Skeletal muscle satellite cell (primary cell): ENCODE data around the gene NDST3.
"Not testable (repeated sequence)": the region's sequence is repeated elsewhere in the genome, so short reads cannot be mapped to it uniquely, and the experiment has no call there.

ENCODE experiments used
- H3K27me3 ChIP-seq: 2 replicates; pipeline ENCODE4 v1.7.0; 2013; ENCODE audit warnings: low read length; ENCODE audit not compliant: control insufficient read depth, insufficient read depth
- H3K36me3 ChIP-seq: 2 replicates; pipeline ENCODE4 v1.7.0; 2013; ENCODE audit warnings: mild to moderate bottlenecking, control low read depth, low read length; ENCODE audit not compliant: insufficient read depth
- H3K4me1 ChIP-seq: 2 replicates; pipeline ENCODE4 v1.7.0; 2013; ENCODE audit warnings: low read length; ENCODE audit not compliant: control insufficient read depth, insufficient read depth
- H3K4me2 ChIP-seq: 2 replicates; pipeline ENCODE4 v1.7.0; 2013; ENCODE audit warnings: mild to moderate bottlenecking, low read length
- H3K4me3 ChIP-seq: 2 replicates; pipeline ENCODE4 v1.7.0; 2013; ENCODE audit warnings: low read length
- H3K9ac ChIP-seq: 2 replicates; pipeline ENCODE4 v1.7.0; 2013; ENCODE audit warnings: mild to moderate bottlenecking, low read depth, low read length, moderate library complexity
- H3K9me3 ChIP-seq: replicated peaks from 2 replicates; pipeline ENCODE4 v1.7.0; 2013; ENCODE audit warnings: mild to moderate bottlenecking, control low read depth, low read length

NDST3 gene

DNA sequence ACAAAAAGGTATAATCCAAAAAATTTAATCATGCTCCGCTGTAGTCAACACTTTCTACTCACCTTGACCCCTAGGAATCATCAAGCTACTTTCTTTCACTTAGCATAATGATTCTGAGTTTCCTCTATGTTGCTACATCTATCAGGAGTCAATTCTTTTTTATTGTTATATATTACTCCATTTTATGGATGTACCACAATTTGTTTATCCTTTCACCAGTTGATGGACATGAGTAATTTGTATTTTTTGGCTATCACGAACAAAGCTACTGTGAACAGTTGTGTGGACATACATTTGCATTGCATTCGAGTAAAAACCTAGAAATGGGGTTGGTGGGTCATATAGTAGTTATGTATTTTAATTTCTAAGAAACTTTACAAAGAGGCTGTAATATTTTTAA lies 215.6 kb downstream of the NDST3 start:
- no peak overlapping the region for H3K4me3 ChIP-seq
- no peaks in the 10 kb centered on the region for H3K9me3 ChIP-seq
- no peaks in the 10 kb centered on the region for H3K4me1 ChIP-seq
- H3K27me3 ChIP-seq: no peaks in the 10 kb centered on the region
- no peaks in the 10 kb centered on the region for H3K36me3 ChIP-seq
- no peak overlapping the region for H3K9ac ChIP-seq
- H3K4me2 ChIP-seq: no peak overlapping the region

GRCh38 chr4:118254368-118254767 lies 220.1 kb downstream of the NDST3 start:
- H3K27me3 ChIP-seq: no peaks in the 10 kb centered on the region
- no peaks in the 10 kb centered on the region for H3K9me3 ChIP-seq
- H3K4me3 ChIP-seq: no peak overlapping the region
- no peaks in the 10 kb centered on the region for H3K4me1 ChIP-seq
- no peak overlapping the region for H3K4me2 ChIP-seq
- no peak overlapping the region for H3K9ac ChIP-seq
- H3K36me3 ChIP-seq: no peaks in the 10 kb centered on the region

GRCh38 chr4:118259111-118259510 lies 224.8 kb downstream of the NDST3 start:
- peaks cover 3% of the 10 kb centered on the region for H3K27me3 ChIP-seq
- H3K4me3 ChIP-seq: no peak overlapping the region
- no peaks in the 10 kb centered on the region for H3K9me3 ChIP-seq
- H3K9ac ChIP-seq: no peak overlapping the region
- H3K36me3 ChIP-seq: no peaks in the 10 kb centered on the region
- H3K4me1 ChIP-seq: no peaks in the 10 kb centered on the region
- H3K4me2 ChIP-seq: no peak overlapping the region

DNA sequence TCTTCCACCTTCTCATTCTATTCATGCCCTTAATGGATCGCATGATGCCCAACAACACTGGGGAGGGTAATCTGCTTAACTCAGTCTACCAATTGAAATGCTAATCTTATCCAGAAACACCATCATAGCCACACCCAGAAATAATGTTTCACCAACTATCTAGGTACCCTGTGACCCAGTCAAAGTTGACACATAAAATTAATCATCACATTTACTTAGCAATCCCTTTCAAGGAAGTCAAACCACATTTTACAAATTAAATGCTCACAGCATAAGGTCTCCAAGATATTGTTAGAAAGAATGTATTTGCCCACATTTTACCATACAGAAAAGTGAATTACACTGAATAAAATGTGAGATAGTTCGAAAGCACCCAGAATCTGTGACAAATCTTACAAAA lies 226.0 kb downstream of the NDST3 start:
- Histone ChIP-seq H3K9me3 (no peaks in the 10 kb centered on the region), H3K4me3 (no peak overlapping the region), H3K27me3 (peaks cover 8% of the 10 kb centered on the region), H3K4me1 (no peaks in the 10 kb centered on the region), H3K9ac (no peak overlapping the region), H3K4me2 (no peak overlapping the region), H3K36me3 (no peaks in the 10 kb centered on the region)

DNA sequence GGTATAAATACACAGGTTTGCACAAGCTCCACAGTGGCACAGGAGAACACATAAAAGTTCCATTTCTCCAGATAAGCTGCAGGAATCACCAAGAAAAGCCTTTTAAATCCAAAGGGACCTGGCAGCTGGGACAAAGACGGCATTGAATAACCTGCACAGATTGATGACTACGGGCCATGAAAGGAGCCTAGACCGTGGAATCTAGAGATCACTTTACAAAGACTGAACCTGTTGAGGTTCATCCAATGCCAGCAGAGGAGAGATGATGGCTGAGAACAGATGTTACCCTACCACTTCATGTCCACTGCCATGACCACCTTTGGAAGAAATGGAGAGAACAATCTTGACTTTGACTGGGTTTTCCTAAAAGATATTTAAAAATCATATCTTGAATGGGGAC lies 229.8 kb downstream of the NDST3 start:
- Histone ChIP-seq H3K4me3 (no peak overlapping the region), H3K4me1 (no peaks in the 10 kb centered on the region), H3K9ac (no peak overlapping the region), H3K36me3 (no peaks in the 10 kb centered on the region), H3K9me3 (no peaks in the 10 kb centered on the region), H3K4me2 (no peak overlapping the region), H3K27me3 (peaks cover 8% of the 10 kb centered on the region)

DNA sequence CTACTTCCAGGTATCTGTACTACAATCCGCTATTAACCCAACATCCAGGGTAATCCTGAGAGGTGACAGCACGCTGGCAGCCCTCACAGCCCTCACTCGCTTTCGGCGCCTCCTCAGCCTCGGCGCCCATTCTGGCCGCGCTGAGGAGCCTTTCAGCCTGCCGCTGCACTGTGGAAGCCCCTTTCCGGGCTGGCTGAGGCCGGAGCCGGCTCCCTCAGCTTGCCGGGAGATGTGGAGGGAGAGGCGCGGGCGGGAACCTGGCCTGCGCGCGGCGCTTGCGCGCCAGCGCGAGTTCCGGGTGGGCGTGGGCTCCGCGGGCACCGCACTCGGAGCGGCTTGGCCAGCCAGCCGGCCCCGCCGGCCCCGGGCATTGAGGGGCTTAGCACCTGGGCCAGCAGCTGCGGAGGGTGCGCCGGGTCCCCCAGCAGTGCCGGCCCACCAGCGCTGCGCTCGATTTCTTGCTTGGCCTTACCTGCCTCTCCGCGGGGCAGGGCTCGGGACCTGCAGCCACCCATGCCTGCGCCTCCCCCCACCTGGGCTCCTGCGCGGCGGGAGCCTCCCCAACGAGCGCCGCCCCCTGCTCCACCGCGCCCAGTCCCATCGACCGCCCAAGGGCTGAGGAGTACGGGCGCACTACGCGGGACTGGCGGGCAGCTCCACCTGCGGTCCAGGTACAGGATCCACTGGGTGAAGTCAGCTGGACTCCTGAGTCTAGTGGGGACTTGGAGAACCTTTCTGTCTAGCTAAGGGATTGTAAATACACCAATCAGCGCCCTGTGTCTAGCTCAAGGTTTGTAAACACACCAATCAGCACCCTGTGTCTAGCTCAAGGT lies 231.2 kb downstream of the NDST3 start:
- Histone ChIP-seq H3K4me2 (peak overlapping the region; percentile 81), H3K27me3 (peaks cover 8% of the 10 kb centered on the region), H3K36me3 (no peaks in the 10 kb centered on the region), H3K9ac (no peak overlapping the region), H3K4me1 (no peaks in the 10 kb centered on the region), H3K9me3 (no peaks in the 10 kb centered on the region), H3K4me3 (peak overlapping the region; percentile 61)

DNA sequence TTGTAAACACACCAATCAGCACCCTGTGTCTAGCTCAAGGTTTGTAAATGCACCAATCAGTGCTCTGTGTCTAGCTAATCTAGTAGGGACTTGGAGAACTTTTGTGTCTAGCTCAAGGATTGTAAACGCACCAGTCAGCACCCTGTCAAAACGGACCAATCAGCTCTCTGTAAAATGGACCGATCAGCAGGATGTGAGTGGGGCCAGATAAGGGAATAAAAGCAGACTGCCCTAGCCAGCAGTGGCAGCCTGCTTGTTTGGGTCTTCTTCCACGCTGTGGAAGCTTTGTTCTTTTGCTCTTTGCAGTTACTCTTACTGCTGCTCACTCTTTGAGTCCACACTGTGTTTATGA lies 231.8 kb downstream of the NDST3 start:
- H3K9ac ChIP-seq, H3K4me1 ChIP-seq, H3K4me3 ChIP-seq, H3K4me2 ChIP-seq, H3K36me3 ChIP-seq, H3K9me3 ChIP-seq, H3K27me3 ChIP-seq: not testable (repeated sequence)

DNA sequence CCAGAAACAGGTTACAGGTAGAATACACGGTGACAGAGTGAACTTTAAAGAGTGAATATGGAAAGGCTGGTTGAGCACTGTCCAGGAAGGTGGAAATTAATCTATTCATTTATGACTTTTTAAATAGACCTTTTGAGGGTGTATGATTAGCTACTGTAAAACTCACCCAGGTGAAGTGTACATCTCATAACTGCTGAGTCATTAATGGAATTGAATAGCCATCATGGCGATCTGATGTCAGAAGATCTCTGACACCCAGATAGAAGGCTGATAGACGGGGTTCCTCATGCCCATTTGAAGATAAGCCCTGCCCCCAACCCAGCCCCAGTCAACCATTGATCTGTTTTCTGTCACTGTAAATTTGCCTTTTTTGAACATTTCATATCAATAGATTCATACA lies 234.5 kb downstream of the NDST3 start:
- Histone ChIP-seq H3K27me3 (peaks cover 17% of the 10 kb centered on the region), H3K36me3 (no peaks in the 10 kb centered on the region), H3K9ac (no peak overlapping the region), H3K4me1 (no peaks in the 10 kb centered on the region), H3K4me2 (no peak overlapping the region), H3K9me3 (no peaks in the 10 kb centered on the region), H3K4me3 (no peak overlapping the region)

GRCh38 chr4:118270492-118270891 lies 236.2 kb downstream of the NDST3 start:
- no peak overlapping the region for H3K4me3 ChIP-seq
- H3K9ac ChIP-seq: no peak overlapping the region
- no peak overlapping the region for H3K4me2 ChIP-seq
- H3K9me3 ChIP-seq: no peaks in the 10 kb centered on the region
- no peaks in the 10 kb centered on the region for H3K4me1 ChIP-seq
- peaks cover 17% of the 10 kb centered on the region for H3K27me3 ChIP-seq
- H3K36me3 ChIP-seq: no peaks in the 10 kb centered on the region

GRCh38 chr4:118271788-118272187 lies 237.5 kb downstream of the NDST3 start:
- Histone ChIP-seq H3K36me3 (no peaks in the 10 kb centered on the region), H3K9me3 (no peaks in the 10 kb centered on the region), H3K9ac (no peak overlapping the region), H3K4me3 (no peak overlapping the region), H3K4me1 (no peaks in the 10 kb centered on the region), H3K4me2 (no peak overlapping the region), H3K27me3 (peaks cover 17% of the 10 kb centered on the region)

- Histone ChIP-seq H3K9ac (no peak overlapping the region), H3K36me3 (no peaks in the 10 kb centered on the region), H3K27me3 (peaks cover 17% of the 10 kb centered on the region), H3K4me2 (no peak overlapping the region), H3K4me3 (no peak overlapping the region), H3K9me3 (no peaks in the 10 kb centered on the region), H3K4me1 (no peaks in the 10 kb centered on the region)
Measured at GRCh38 chr4:118273642-118274041, 239.4 kb downstream of the NDST3 start.

DNA sequence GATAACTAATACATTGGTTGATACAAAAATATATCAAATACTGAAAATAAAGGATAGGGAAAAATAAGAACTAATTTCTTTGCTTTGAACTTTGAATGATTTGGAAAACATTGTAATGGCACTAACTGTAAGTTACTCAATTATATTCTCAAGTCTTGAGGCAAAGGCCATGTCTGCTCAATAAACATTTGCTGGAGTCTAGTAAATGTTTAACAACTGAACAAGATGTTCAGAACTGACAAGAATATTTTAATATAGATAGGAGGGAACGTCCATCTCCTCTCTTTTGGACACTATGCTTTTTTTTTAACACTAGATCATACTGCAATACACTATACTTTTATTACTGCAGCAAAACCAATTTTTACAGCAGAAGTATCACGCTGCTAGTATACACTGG lies 242.3 kb downstream of the NDST3 start:
- Histone ChIP-seq H3K9me3 (no peaks in the 10 kb centered on the region), H3K27me3 (peaks cover 17% of the 10 kb centered on the region), H3K4me3 (no peak overlapping the region), H3K9ac (no peak overlapping the region), H3K4me2 (no peak overlapping the region), H3K36me3 (peaks cover 18% of the 10 kb centered on the region), H3K4me1 (peaks cover 14% of the 10 kb centered on the region)
